ENCODE data around the gene TECTA.

- no peak for TF ChIP-seq CTCF (IDR thresholded peaks at IDR 0.05)
- TF ChIP-seq POLR2A (IDR thresholded peaks at IDR 0.05), result no peak
Observed at GRCh38 chr11:121199516-121199915, 98.5 kb downstream of the TECTA start.
